Smooth muscle cell (in vitro differentiated cells): Measurements from ENCODE around the gene DDN. TPM values are rescaled to one million over a fixed set of nuclear protein-coding genes. Genes with fewer than 3 reads are reported as not detected.

ENCODE experiments used
- DNase-seq: peaks from one replicate; lab custom pipeline; 2025; ENCODE audit not compliant: unreplicated experiment; lab: John Stamatoyannopoulos, UW
- H2AFZ ChIP-seq: fragments of 200-600 bp; sonication (generic); 2 replicates; pipeline ENCODE4 v1.6.0; 2016; ENCODE audit warnings: antibody characterized with exemption, low read depth, mild to moderate bottlenecking
- H3F3A ChIP-seq: fragments of 200-600 bp; sonication (generic); 2 replicates; pipeline ENCODE4 v1.6.0; 2017; ENCODE audit warnings: antibody characterized with exemption, low read depth
- H3K27ac ChIP-seq: fragments of 200-600 bp; sonication (generic); 2 replicates; pipeline ENCODE4 v1.5.1; 2016; ENCODE audit warnings: low read depth, mild to moderate bottlenecking
- H3K27me3 ChIP-seq: fragments of 200-600 bp; sonication (generic); 2 replicates; pipeline ENCODE4 v1.6.1; 2016; ENCODE audit warnings: low read depth, mild to moderate bottlenecking
- H3K36me3 ChIP-seq: fragments of 200-600 bp; sonication (generic); 2 replicates; pipeline ENCODE4 v1.5.1; 2016; ENCODE audit warnings: low read depth
- H3K4me1 ChIP-seq: fragments of 200-600 bp; sonication (generic); 2 replicates; pipeline ENCODE4 v1.5.1; 2016; ENCODE audit warnings: low read depth
- H3K4me2 ChIP-seq: fragments of 200-600 bp; sonication (generic); 2 replicates; pipeline ENCODE4 v1.6.0; 2016; ENCODE audit warnings: mild to moderate bottlenecking
- H3K4me3 ChIP-seq: fragments of 200-600 bp; sonication (generic); 2 replicates; pipeline ENCODE4 v1.5.1; 2016; ENCODE audit warnings: mild to moderate bottlenecking
- H3K79me2 ChIP-seq: fragments of 200-600 bp; sonication (generic); 2 replicates; pipeline ENCODE4 v1.6.0; 2016; ENCODE audit warnings: low read depth, mild to moderate bottlenecking
- H3K9ac ChIP-seq: fragments of 200-600 bp; sonication (generic); 2 replicates; pipeline ENCODE4 v1.6.0; 2016; ENCODE audit warnings: low read depth
- H3K9me3 ChIP-seq: fragments of 200-600 bp; sonication (generic); replicated peaks from 2 replicates; pipeline ENCODE4 v1.5.1; 2016; ENCODE audit warnings: low read depth
- H4K20me1 ChIP-seq: fragments of 200-600 bp; sonication (generic); 2 replicates; pipeline ENCODE4 v1.6.0; 2016; ENCODE audit warnings: low read depth
- CTCF ChIP-seq: fragments of 200-600 bp; sonication (generic); IDR thresholded peaks from 2 replicates; pipeline ENCODE4 v1.5.1; 2017; ENCODE audit warnings: borderline replicate concordance, mild to moderate bottlenecking, antibody characterized with exemption; ENCODE audit not compliant: insufficient read depth, poor library complexity, severe bottlenecking
- WGBS: methylation state at CpG from one replicate; pipeline ENCODE4 v1.1.7; 2016; ENCODE audit warnings: low lambda C conversion rate; 5-methylcytosine and 5-hydroxymethylcytosine counted together
- polyA plus RNA-seq: library from polyadenylated mRNA; unstranded; fragments of >200 nt; fragmentation: Nextera tagmentation; extraction: Ambion mirVana; gene quantifications from 2 replicates; pipeline ENCODE4 v1.2.1, GENCODE V29; 2016
- total RNA-seq: library from RNA; depleted of rRNA; stranded (reverse); fragments of >200 nt; gene quantifications from 2 replicates; pipeline ENCODE4 v1.2.3, GENCODE V29; 2014

DDN gene
- total and polyA plus RNA-seq, 2 experiments from 2014 or later, result 0.03 to 0.13 TPM

GRCh38 chr12:49027846-49028555, 28.8 kb upstream of the DDN start:
- Histone ChIP-seq H3K4me1 (no peaks in the 10 kb centered on the region), H3K27ac (no peak overlapping the region), H3K4me2 (no peak overlapping the region), H3K27me3 (no peaks in the 10 kb centered on the region), H3K9me3 (no peaks in the 10 kb centered on the region), H3K79me2 (no peaks in the 10 kb centered on the region), H2AFZ (no peak overlapping the region), H3K36me3 (no peaks in the 10 kb centered on the region), H3K4me3 (no peak overlapping the region), H3K9ac (no peak overlapping the region), H3F3A (peaks cover 4% of the 10 kb centered on the region), H4K20me1 (peaks cover 12% of the 10 kb centered on the region)
- WGBS, result 96% methylated on average over 9 of the region's 9 CpGs
- no peak for DNase-seq
- no peak for TF ChIP-seq CTCF

DNA sequence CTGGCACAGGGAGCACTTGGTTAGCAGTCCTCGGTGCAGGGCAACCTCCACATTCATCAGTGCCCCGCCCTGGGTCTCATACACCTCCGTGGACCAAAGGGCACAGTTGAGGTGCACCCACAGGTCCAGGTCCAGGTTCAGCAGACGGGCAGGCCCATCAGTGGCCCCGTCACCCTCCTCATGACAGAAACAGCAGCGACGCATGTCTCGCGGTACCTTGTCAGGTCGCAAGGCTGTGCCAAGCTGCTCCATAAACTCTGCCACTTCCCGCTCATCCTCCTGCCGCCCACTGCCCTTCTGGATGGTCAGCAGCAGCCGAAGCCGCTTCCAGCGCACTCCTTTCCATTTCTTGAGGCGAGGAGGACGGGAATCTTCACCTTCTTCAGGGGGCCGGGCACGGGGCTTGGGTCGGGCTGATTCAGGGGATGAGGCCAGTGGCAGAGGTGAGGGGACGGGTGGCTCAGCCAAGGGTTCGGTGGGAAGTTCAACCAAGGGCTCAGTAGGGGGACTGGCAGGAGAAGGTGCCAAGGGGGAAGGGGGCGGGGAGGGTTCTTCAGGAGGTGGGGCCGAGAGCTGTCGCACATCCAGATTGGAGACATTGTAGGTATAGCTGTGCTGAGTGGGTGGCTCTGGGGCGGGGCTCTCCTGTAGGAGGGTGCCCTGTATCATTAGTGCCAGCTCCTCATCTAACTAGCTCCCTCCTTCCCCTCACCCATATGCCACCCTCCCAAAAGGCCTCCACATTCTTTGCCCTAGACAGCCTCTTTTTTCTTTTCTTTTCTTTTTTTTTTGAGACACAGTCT, 27.7 kb upstream of the DDN start:
- DNase-seq, result no peak
- no peaks in the 10 kb centered on the region for H3K9me3 ChIP-seq
- H3K4me2 ChIP-seq, result no peak overlapping the region
- H3K4me3 ChIP-seq, result no peak overlapping the region
- WGBS, result 98% methylated on average over 23 of the region's 26 CpGs
- H3K79me2 ChIP-seq, result no peaks in the 10 kb centered on the region
- no peak overlapping the region for H3K27ac ChIP-seq
- no peaks in the 10 kb centered on the region for H3K36me3 ChIP-seq
- no peak for TF ChIP-seq CTCF
- H4K20me1 ChIP-seq, result peaks cover 6% of the 10 kb centered on the region
- no peak overlapping the region for H2AFZ ChIP-seq
- H3K9ac ChIP-seq, result no peak overlapping the region
- H3F3A ChIP-seq, result peaks cover 4% of the 10 kb centered on the region
- no peaks in the 10 kb centered on the region for H3K27me3 ChIP-seq
- H3K4me1 ChIP-seq, result no peaks in the 10 kb centered on the region

- WGBS, result 97% methylated on average over 21 of the region's 21 CpGs
- Histone ChIP-seq H3K27me3 (no peaks in the 10 kb centered on the region), H3K4me2 (no peak overlapping the region), H3F3A (peaks cover 4% of the 10 kb centered on the region), H3K9ac (no peak overlapping the region), H3K79me2 (no peaks in the 10 kb centered on the region), H2AFZ (no peak overlapping the region), H4K20me1 (no peaks in the 10 kb centered on the region), H3K4me1 (no peaks in the 10 kb centered on the region), H3K27ac (no peak overlapping the region), H3K9me3 (no peaks in the 10 kb centered on the region), H3K36me3 (no peaks in the 10 kb centered on the region), H3K4me3 (no peak overlapping the region)
- TF ChIP-seq CTCF, result no peak
- DNase-seq, result no peak
These were observed 26.9 kb upstream of the DDN start for GRCh38 chr12:49026101-49026500.
